ES-I3 (cell line): Measurements from ENCODE around the gene CDC42.
A peak's percentile ranks its signal among the peaks of the same experiment; 100 is the strongest.
"Not testable (repeated sequence)": the region's sequence is repeated elsewhere in the genome, so short reads cannot be mapped to it uniquely, and the experiment has no call there.

Source experiments
- H3K36me3 ChIP-seq: 2 replicates; pipeline ENCODE4 v1.6.1; 2013; ENCODE audit warnings: mild to moderate bottlenecking, low read length, control low read depth, moderate library complexity; ENCODE audit not compliant: insufficient read depth
- H3K4me1 ChIP-seq: 2 replicates; pipeline ENCODE4 v1.6.1; 2013; ENCODE audit warnings: mild to moderate bottlenecking, control low read depth, low read length; ENCODE audit not compliant: insufficient read depth
- H3K9ac ChIP-seq: 2 replicates; pipeline ENCODE4 v1.6.1; 2013; ENCODE audit warnings: low read depth, mild to moderate bottlenecking, low read length, moderate library complexity
- H3K9me3 ChIP-seq: 2 replicates; pipeline ENCODE4 v1.6.1; 2013; ENCODE audit warnings: mild to moderate bottlenecking, low read length, moderate library complexity; ENCODE audit not compliant: control insufficient read depth, insufficient read depth

The CDC42 gene

GRCh38 chr1:22052115-22053016, at the start of gene CDC42:
TSS of gene CDC42 (plus strand) at chr1:22052709. CDS start at chr1:22078479, 25,770 bp downstream.
- Histone ChIP-seq H3K36me3 (peaks cover 4% of the 10 kb centered on the region), H3K9ac (peak within 1 kb of the TSS; percentile 91), H3K4me1 (no peaks in the 10 kb centered on the region), H3K9me3 (no peaks in the 10 kb centered on the region)

GRCh38 chr1:22002875-22003274, 49.6 kb upstream of the CDC42 start:
- H3K36me3 ChIP-seq, H3K9ac ChIP-seq, H3K9me3 ChIP-seq, H3K4me1 ChIP-seq: not testable (repeated sequence)

GRCh38 chr1:22003959-22004358, 48.5 kb upstream of the CDC42 start:
- H3K36me3 ChIP-seq, H3K4me1 ChIP-seq, H3K9ac ChIP-seq, H3K9me3 ChIP-seq: not testable (repeated sequence)

- not testable (repeated sequence) for H3K9me3 ChIP-seq, H3K4me1 ChIP-seq, H3K9ac ChIP-seq, H3K36me3 ChIP-seq
These were observed 47.0 kb upstream of the CDC42 start for GRCh38 chr1:22005261-22006149.

- not testable (repeated sequence) for H3K9me3 ChIP-seq, H3K9ac ChIP-seq, H3K36me3 ChIP-seq, H3K4me1 ChIP-seq
These were observed 45.8 kb upstream of the CDC42 start for GRCh38 chr1:22006736-22007135.

GRCh38 chr1:22007262-22007661, 45.2 kb upstream of the CDC42 start:
- H3K36me3 ChIP-seq, H3K9me3 ChIP-seq, H3K4me1 ChIP-seq, H3K9ac ChIP-seq: not testable (repeated sequence)

GRCh38 chr1:22009566-22009965, 42.9 kb upstream of the CDC42 start:
- not testable (repeated sequence) for H3K9me3 ChIP-seq, H3K4me1 ChIP-seq, H3K9ac ChIP-seq, H3K36me3 ChIP-seq

- not testable (repeated sequence) for H3K9me3 ChIP-seq
These were observed 39.8 kb upstream of the CDC42 start for GRCh38 chr1:22012752-22013151.

GRCh38 chr1:22014575-22015206, 37.8 kb upstream of the CDC42 start:
- H3K4me1 ChIP-seq, H3K9ac ChIP-seq, H3K9me3 ChIP-seq, H3K36me3 ChIP-seq: not testable (repeated sequence)

More at GRCh38 chr1:22012752-22013151, 39.8 kb upstream of the CDC42 start:
- H3K9ac ChIP-seq, H3K36me3 ChIP-seq, H3K4me1 ChIP-seq: not testable (repeated sequence)

- Histone ChIP-seq H3K9ac (no peak overlapping the region), H3K36me3 (no peaks in the 10 kb centered on the region), H3K9me3 (no peaks in the 10 kb centered on the region), H3K4me1 (peaks cover 3% of the 10 kb centered on the region)
These were observed 33.6 kb upstream of the CDC42 start for GRCh38 chr1:22018583-22019559.

- H3K4me1 ChIP-seq, result peaks cover 7% of the 10 kb centered on the region
- H3K9me3 ChIP-seq, result no peaks in the 10 kb centered on the region
- H3K36me3 ChIP-seq, result no peaks in the 10 kb centered on the region
- H3K9ac ChIP-seq, result no peak overlapping the region
These were observed 31.4 kb upstream of the CDC42 start for GRCh38 chr1:22021061-22021460.

- Histone ChIP-seq H3K9me3 (no peaks in the 10 kb centered on the region), H3K4me1 (peaks cover 9% of the 10 kb centered on the region), H3K9ac (peak overlapping the region; percentile 97), H3K36me3 (no peaks in the 10 kb centered on the region)
These were observed 27.8 kb upstream of the CDC42 start for GRCh38 chr1:22024485-22025367.
